Retina (tissue), 1 donor: Measurements from ENCODE around the gene PHF12.
"Not testable (repeated sequence)": the region's sequence is repeated elsewhere in the genome, so short reads cannot be mapped to it uniquely, and the experiment has no call there.

ENCODE experiments used
- DNase-seq: peaks from one replicate; pipeline ENCODE4 v3.0.0-alpha.2; 2016

Gene PHF12

GRCh38 chr17:28879886-28880571 is 71.3 kb downstream of the PHF12 start:
- no peak for DNase-seq

GRCh38 chr17:28878981-28879380 is 72.3 kb downstream of the PHF12 start:
- DNase-seq = no peak

GRCh38 chr17:28878158-28878910 is 73.0 kb downstream of the PHF12 start:
- DNase-seq = no peak

DNA sequence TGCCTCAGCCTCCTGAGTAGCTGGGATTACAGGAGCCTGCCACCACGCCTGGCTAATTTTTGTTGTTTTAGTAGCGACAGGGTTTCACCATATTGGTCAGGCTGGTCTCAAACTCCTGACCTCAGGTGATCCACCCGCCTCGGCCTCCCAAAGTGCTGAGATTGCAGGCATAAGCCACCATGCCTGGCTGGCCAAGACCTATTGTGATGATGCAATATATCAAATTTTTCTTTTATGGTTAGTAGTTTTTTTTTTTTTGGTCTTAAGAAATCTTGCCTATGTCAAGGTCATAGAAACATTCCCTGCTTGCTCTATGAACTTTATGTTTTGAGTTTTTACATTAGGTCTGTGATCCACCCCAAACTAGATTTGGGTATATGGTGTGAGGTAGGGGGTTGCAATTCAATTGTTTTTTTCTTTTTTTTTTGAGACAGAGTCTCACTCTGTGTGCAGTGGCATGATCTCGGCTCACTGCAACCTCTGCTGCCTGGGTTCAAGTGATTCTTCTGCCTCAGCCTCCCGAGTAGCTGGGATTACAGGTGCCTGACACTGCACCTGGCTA is 74.1 kb downstream of the PHF12 start:
- DNase-seq = not testable (repeated sequence)

DNA sequence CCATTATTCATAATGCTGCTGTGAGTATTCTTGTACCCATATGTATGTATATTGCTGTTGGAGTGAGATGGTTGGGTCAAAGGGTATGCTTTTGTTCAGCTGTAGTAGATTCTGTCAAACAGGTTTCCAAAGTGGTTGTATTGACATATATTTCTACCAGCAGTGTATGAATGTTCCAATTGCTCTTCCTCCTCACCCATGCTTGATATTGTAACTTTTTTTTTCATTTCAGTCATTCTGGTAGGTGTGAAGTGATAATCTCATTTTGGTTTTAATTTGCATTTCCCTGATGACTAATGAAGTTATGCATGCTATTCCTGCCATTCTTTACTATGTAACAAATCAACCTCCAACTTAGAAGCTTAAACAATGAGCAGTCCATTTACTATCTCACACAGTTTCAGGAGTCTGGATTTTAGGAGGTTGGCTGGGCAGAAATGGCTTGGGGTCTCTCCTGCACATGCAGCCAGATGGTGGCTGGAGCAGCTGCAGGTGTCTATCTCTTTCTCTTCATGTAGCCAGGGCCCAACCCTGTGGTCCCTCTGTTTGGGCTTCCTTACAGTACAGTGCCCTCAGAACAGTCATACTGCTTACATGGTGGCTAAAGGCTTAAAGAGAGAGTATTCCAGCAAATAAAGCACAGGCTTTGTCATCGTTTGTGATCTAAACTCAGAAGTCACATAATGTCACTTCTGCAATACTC is 75.3 kb downstream of the PHF12 start:
- DNase-seq = no peak

- DNase-seq = no peak
Observed at GRCh38 chr17:28874750-28875149, 76.6 kb downstream of the PHF12 start.

GRCh38 chr17:28873839-28874238 is 77.5 kb downstream of the PHF12 start:
- DNase-seq = no peak

DNA sequence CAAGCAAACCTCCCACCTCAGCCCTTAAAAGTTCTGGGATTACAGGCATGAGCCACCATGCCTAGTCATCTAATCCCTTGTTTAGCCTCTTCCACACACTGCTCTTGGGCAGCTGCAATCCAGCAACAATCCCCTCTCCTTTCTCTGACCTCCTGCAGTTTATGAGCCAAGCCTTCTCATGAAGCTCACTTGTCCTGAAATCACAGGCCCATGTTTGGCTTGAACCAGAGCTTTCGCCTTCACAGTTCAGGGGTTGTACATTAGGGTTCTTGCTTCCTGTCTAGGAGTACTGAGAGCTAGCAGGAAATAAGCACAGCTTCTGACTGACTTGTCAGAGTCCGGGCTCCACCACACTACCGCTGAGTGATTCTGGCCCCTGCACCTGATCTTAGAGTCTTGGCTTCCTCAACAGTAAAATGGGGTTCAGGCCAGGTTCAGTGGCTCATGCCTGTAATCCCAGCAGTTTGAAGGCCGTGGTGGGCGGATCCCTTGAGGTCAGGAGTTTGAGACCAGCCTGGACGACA is 80.2 kb downstream of the PHF12 start:
- no peak for DNase-seq

DNA sequence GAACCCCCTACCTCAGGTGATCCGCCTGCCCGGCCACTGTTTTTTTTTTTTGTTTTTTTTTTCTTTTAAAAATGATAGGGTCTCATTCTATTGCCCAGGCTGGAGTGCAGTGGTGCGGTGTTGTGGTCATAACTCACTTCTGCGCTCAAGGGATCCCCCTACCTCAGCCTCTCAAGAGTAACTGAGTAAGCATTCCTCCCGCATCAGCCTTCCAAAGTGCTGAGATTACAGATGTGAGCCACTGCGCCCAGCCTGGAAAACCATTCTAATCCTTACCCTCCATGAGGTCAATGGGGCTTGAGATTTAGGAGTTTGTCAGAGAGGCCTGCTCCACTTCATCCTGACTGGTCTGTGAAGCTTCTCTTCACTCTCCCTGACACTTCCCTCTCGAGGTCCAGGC is 84.0 kb downstream of the PHF12 start:
- no peak for DNase-seq

GRCh38 chr17:28865946-28866752 is 85.2 kb downstream of the PHF12 start:
- DNase-seq = no peak

- DNase-seq = no peak
Observed at GRCh38 chr17:28864991-28865849, 86.1 kb downstream of the PHF12 start.

DNA sequence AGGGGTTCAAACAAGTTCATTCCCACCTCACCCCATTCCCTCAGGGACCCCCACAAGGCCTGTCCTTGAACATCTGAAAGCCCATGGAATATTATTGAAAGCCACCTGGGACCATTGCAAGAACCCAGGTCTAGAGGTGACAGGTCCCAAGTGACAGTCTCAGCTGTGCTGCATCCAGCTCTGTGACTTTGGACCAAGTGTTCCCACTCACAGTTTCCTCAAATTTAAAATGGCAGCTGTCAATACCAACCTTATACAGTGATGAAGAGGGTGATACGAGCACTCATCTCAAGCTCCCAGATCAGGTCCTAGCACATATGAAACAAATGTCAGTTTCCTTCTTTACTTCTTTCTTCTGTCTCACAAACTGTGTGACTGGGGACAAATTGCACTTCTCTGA is 87.4 kb downstream of the PHF12 start:
- DNase-seq = no peak

GRCh38 chr17:28862561-28862960 is 88.8 kb downstream of the PHF12 start:
- DNase-seq = no peak

- DNase-seq = no peak
Observed at GRCh38 chr17:28861393-28862203, 89.7 kb downstream of the PHF12 start.

- no peak for DNase-seq
Observed at GRCh38 chr17:28860363-28860808, 90.9 kb downstream of the PHF12 start.

DNA sequence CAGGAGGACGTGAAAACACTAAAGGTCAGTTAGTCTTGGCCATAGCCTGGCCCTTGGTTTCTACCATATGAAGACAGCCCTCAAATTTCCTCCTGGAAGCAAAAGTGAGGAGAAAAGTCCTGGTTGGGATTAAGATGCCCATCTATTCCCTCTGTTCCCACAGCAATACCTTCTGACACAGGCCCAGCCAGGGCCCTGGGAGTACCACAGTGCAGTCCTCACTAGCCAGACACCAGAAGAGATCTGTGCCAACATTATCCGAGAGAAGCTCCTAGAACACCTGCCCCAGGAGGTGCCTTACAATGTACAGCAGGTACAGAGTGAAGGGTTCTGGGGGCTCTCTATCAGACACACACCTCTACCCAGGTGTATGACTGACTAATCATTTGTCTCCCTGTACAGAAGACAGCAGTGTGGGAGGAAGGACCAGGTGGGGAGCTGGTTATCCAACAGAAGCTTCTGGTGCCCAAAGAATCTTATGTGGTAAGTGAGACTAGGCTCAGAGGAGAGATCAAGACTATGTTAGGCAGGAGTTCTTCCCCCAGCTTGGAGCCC is 92.4 kb downstream of the PHF12 start:
- DNase-seq = no peak

DNA sequence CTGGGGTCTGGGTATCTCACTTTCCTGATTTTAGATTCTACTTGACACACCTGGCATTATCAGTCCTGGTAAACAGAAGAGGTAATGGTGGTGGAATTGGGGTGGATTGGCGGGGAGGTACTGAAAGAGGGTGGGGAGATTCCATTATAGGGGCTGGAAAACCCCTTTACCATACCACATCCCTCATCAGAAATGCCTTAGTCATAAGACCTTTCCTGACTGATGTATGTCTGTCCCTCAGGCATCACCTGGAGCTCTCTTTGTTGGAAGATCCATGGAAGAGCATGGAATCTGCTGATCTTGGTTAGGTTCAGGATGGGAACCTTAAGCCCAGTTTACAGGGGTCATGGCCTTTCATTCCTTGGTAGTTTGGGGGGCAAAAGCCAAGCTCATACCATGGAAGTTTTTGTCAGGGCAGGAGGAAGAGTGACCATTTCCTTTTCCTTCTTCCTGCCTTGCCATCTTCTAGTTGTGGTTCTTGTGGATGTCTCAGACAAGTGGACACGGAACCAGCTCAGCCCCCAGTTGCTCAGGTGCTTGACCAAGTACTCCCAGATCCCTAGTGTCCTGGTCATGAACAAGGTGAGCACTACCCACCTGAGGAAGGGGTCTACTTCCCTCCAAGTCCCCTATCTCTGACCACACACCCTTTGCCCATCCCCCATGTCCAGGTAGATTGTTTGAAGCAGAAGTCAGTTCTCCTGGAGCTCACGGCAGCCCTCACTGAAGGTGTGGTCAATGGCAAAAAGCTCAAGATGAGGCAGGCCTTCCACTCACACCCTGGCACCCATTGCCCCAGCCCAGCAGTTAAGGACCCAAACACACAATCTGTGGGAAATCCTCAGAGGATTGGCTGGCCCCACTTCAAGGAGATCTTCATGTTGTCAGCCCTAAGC is 93.2 kb downstream of the PHF12 start:
- DNase-seq = no peak

GRCh38 chr17:28856028-28856574 is 95.2 kb downstream of the PHF12 start:
- DNase-seq = no peak

- DNase-seq = no peak
Observed at GRCh38 chr17:28855336-28855679, 96.0 kb downstream of the PHF12 start.
